Hematopoietic multipotent progenitor cell treated with erythropoietin and hydrocortisone succinate and interleukin-3 and kit ligand, for 4 days (in vitro differentiated cells): ENCODE data around the gene MEST.
"Not testable (repeated sequence)": the region's sequence is repeated elsewhere in the genome, so short reads cannot be mapped to it uniquely, and the experiment has no call there.

Source experiments
- DNase-seq: peaks from one replicate; pipeline ENCODE4 v3.0.0-alpha.2; 2015

Gene MEST

GRCh38 chr7:130524628-130525027 lies 32.7 kb downstream of the MEST start:
- no peak for DNase-seq

DNA sequence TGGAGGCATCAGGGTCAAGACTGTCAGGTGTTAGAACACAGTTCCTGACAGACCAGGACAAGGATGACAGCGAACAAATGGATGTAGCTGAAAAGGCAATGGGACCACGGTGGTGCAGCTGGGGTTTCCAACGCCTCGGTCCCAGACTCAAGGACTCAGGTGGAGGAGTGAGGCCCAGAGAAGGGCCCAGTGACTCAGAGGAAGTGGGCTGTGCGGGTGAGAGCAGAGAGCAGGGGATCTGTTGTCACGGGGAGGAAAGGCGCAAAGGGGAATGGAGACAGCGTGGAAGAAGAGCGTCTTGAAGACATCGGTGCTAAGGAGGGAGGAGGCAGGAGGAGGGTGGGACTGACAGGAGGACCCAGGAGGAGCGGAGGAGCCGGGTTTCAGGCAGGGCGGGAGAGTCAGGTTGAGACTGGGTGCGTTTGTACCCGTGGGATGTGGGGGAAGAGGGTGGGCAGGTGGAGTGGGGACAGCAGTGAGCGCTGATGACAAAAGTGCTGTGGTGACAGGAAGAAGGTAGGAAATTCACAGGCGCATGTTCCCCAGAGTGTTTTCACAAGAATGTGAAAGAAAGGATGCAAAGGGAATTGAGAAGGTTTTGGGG lies 36.0 kb downstream of the MEST start:
- not testable (repeated sequence) for DNase-seq

- DNase-seq: no peak
These were observed 37.5 kb downstream of the MEST start for GRCh38 chr7:130529417-130529816.

- DNase-seq: not testable (repeated sequence)
These were observed 46.0 kb downstream of the MEST start for GRCh38 chr7:130537894-130538293.

GRCh38 chr7:130541287-130541686 lies 49.4 kb downstream of the MEST start:
- not testable (repeated sequence) for DNase-seq

DNA sequence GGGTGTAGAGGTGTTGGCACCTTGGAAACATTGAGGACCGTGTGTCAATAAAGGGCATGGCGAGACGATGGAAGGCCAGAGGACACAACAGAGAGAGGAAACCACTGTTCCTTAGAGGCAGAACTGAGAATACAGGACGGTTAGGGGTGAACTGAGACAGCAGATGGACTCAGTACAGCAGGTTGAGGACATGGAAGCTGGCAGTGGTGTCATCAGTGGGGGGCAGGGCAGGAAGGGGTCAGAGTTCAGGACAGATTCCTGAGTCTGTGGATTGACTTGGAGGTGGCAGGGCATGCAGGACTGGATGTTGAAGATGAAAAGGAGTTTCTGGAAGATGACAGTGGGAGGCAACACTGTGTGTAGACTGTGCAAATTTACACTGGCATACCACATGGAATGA lies 50.4 kb downstream of the MEST start:
- not testable (repeated sequence) for DNase-seq

DNA sequence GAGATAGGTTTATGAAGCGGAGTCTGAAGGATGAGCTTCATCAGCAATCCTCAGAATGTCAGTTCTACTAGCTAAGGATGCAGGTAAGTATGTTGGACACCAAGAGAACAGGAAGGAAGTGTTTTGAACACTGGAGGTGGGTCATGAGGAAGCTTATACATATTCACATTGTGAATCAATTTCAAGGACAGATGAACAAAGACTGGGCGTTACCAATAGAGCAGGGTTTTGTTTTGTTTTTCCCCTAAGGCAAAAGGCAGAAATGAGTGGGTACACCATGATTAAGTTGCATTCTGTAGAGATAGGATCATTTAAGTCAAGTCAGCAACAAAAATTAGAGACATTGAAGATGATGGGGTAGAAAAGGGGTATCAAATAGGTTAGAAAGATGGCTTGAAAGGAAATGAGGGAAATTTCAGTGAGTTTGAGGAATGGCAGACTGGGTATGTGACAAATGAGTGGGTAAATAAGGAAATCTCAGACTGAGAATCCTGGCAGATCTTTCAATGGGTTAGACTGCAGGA lies 51.7 kb downstream of the MEST start:
- no peak for DNase-seq

- DNase-seq: no peak
These were observed 52.5 kb downstream of the MEST start for GRCh38 chr7:130544356-130544755.

- DNase-seq: no peak
These were observed 61.6 kb downstream of the MEST start for GRCh38 chr7:130553398-130554029.

GRCh38 chr7:130554481-130554880 lies 62.6 kb downstream of the MEST start:
- DNase-seq: no peak
